ENCODE data around the gene SSC4D.

Gene SSC4D

DNA sequence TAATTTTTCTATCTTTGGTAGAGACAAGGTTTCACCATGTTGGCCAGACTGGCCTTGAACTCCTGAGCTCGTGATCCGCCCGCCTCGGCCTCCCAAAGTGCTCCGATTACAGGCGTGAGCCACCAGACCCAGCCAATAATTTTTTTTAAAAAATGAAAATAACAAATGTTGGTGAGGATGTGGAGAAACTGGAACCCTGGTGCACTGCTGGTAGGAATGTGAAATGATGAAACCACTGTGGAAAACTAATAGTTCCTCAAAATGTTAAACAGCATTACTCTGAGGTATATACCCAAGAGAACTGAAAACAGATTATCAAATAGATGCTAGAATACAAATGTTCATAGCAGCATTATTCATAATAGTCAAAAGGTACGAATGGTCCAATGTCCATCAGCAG is 27.7 kb downstream of the SSC4D start:
- TF ChIP-seq CTCF (IDR thresholded peaks at IDR 0.05; ENCODE audit: insufficient read depth, missing control alignments), result no peak
- no peak for FAIRE-seq
- no peak for DNase-seq (ENCODE audit: insufficient read length, low spot score)

DNA sequence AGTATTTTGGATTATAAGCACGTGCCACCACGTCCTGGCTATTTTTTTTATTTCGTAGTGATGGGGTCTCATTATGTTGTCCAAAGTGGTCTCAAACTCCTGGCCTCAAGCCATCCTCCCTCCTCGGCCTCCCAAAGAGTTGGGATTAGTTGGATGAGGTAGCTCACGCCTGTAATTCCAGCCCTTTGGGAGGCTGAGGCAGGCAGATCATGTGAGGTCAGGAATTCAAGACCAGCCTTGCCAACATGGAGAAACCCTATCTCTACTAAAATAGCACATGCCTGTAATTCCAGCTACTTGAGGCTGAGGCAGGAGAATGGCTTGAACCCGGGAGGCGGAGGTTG is 28.9 kb downstream of the SSC4D start:
- FAIRE-seq, result no peak
- DNase-seq (ENCODE audit: insufficient read length, low spot score), result no peak
- no peak for TF ChIP-seq CTCF (IDR thresholded peaks at IDR 0.05; ENCODE audit: insufficient read depth, missing control alignments)

DNA sequence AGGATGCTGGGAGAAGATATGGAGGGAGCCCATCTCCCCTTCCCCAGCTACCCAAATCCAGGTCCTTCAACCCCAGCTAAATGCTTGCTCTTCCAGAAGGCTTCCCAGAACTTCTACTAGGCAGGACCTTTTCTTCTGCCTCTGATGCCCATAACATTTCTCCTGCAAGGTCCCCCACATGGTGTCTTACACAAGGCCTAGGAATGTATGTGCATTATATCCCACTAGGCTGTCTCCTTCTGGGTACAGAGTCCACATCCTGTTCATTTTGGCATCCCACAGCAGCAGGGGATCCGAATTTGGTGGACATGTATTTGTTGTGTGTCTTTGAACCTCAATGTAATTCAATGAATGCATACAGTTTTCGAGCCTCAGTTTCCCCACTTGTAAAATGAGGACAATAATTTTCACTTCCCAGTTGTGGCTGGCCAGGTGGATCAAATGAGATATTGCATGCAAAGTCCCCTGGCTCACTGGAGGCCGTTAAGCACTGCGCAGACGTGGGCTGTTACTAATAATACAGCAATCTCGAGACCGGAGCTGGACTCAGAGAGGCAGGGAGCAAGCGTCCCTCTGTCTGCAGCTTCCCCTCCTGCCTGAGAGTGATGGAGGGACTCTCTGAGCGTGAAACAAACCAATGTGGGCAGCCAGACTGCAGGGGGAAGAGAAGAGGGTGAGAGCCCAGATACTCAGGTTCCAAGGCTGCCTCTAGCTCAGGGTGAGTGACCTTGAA is 32.1 kb downstream of the SSC4D start:
- TF ChIP-seq CTCF (IDR thresholded peaks at IDR 0.05; ENCODE audit: insufficient read depth, missing control alignments), result no peak
- no peak for FAIRE-seq
- no peak for DNase-seq (ENCODE audit: insufficient read length, low spot score)

GRCh38 chr7:76375251-76375650 is 34.2 kb downstream of the SSC4D start:
- no peak for FAIRE-seq
- DNase-seq (ENCODE audit: insufficient read length, low spot score), result no peak
- no peak for TF ChIP-seq CTCF (IDR thresholded peaks at IDR 0.05; ENCODE audit: insufficient read depth, missing control alignments)

DNA sequence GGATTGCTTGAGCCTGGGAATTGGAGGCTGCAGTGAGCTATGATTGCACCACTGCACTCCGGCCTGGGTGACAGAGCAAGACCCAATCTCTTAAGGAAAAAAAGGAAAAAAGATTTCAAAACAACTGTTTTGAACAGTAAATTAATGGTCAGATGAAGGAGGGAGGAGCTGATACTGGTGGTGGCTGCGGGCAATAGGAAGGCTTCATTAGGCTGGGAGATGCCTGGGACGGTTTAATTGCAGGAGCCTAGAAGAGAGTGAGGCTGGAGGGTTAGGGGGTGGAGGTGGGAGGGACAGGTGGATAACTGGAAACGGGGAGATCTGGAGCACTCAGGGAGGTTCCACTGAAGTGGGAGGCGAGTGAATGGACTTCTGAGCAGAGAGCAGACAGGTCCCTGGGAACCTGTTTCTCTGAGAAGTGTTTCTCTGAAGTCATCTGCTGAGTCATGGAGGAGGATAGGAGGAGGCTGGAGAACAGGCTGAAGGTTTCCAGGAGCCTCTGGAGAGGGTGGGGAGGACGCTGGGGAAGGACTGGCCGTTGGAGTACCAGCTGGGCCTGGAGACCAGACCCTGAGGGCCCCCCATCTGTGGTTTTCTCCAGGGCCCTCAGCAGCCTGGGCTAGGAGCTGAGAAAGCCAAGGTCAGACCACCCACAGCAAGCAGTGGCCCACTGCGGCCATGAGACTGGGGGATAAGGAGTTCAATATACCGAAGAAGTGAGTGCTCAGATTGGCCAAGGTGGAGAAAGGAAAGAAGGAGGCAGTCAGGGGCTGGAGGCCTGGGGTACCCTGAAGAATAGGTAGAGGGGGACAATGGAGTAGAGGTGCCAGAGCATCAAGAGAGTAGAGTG is 36.3 kb downstream of the SSC4D start:
- DNase-seq (ENCODE audit: insufficient read length, low spot score), result no peak
- TF ChIP-seq CTCF (IDR thresholded peaks at IDR 0.05; ENCODE audit: insufficient read depth, missing control alignments), result no peak
- no peak for FAIRE-seq

DNA sequence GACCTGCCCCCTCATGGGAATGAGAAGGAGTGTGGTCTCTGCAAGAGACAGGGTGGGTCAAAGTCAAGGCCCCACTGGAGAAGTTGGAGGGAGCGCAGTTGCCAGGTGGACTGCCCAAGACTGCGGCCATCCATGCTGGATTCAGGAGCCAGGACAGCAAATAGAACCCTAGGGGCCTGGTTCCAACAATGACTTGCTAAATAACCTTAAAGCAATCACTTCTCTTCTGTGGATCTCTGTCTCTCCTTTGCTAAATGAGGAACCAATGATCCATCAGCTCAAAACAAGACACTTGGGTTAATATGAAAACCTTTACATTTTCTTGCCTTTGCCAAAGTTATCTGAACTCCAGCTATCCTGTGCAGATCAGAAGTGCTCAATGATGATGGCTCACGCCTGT is 38.1 kb downstream of the SSC4D start:
- DNase-seq (ENCODE audit: insufficient read length, low spot score), result no peak
- FAIRE-seq, result no peak
- TF ChIP-seq CTCF (IDR thresholded peaks at IDR 0.05; ENCODE audit: insufficient read depth, missing control alignments), result no peak

- FAIRE-seq, result no peak
- DNase-seq (ENCODE audit: insufficient read length, low spot score), result no peak
- no peak for TF ChIP-seq CTCF (IDR thresholded peaks at IDR 0.05; ENCODE audit: insufficient read depth, missing control alignments)
Observed at GRCh38 chr7:76369018-76369417, 40.5 kb downstream of the SSC4D start.

All from D721Med (cell line).